GM23338 (cell line): Measurements from ENCODE around the gene TNNC1. TPM values are rescaled to one million over a fixed set of nuclear protein-coding genes. Genes with fewer than 3 reads are reported as not detected.

ENCODE experiments used
- ATAC-seq: fragments of 200-7000 bp; cut with Tn5 transposase; 3 replicates; pipeline ENCODE4 v1.9.1; 2020
- DNase-seq: peaks from one replicate; pipeline ENCODE4 v3.0.0-alpha.2; 2015; ENCODE audit warnings: low spot score
- H2AFZ ChIP-seq: fragments of 200-600 bp; sonication (generic); 2 replicates; pipeline ENCODE4 v1.8.0; 2016; ENCODE audit warnings: antibody characterized with exemption, mild to moderate bottlenecking, moderate library complexity
- H3F3A ChIP-seq: fragments of 200-600 bp; sonication (generic); replicated peaks from 2 replicates; pipeline ENCODE4 v1.8.0; 2017; ENCODE audit warnings: antibody characterized with exemption, mixed run types, low read depth
- H3K27ac ChIP-seq: fragments of 200-600 bp; sonication (generic); 2 replicates; pipeline ENCODE4 v1.6.1; 2016; ENCODE audit warnings: low read depth
- H3K27me3 ChIP-seq: fragments of 200-600 bp; sonication (generic); 2 replicates; pipeline ENCODE4 v1.8.0; 2016; ENCODE audit warnings: mild to moderate bottlenecking, mixed run types, moderate library complexity; ENCODE audit not compliant: insufficient read depth
- H3K36me3 ChIP-seq: fragments of 200-600 bp; sonication (generic); 2 replicates; pipeline ENCODE4 v1.8.0; 2016; ENCODE audit warnings: mild to moderate bottlenecking; ENCODE audit not compliant: insufficient read depth
- H3K4me1 ChIP-seq: fragments of 200-600 bp; sonication (generic); 2 replicates; pipeline ENCODE4 v1.8.0; 2016; ENCODE audit warnings: mild to moderate bottlenecking, moderate library complexity; ENCODE audit not compliant: insufficient read depth
- H3K4me2 ChIP-seq: fragments of 200-600 bp; sonication (generic); 2 replicates; pipeline ENCODE4 v1.7.1; 2017; ENCODE audit warnings: mixed run types
- H3K4me3 ChIP-seq: fragments of 200-600 bp; sonication (generic); 2 replicates; pipeline ENCODE4 v1.6.1; 2016; ENCODE audit warnings: mixed run types
- H3K79me2 ChIP-seq: fragments of 200-600 bp; sonication (generic); replicated peaks from 2 replicates; pipeline ENCODE4 v1.8.0; 2017; ENCODE audit warnings: mild to moderate bottlenecking; ENCODE audit not compliant: insufficient read depth
- H3K9me2 ChIP-seq: fragments of 200-600 bp; sonication (generic); 2 replicates; pipeline ENCODE4 v1.8.0; 2017; ENCODE audit not compliant: insufficient read depth
- H4K20me1 ChIP-seq: fragments of 200-600 bp; sonication (generic); replicated peaks from 2 replicates; pipeline ENCODE4 v1.8.0; 2017; ENCODE audit warnings: mild to moderate bottlenecking; ENCODE audit not compliant: insufficient read depth
- H3K27ac Mint-ChIP-seq: 2 replicates; pipeline ENCODE4 v1.8.0; 2020; ENCODE audit warnings: inconsistent platforms, mild to moderate bottlenecking, moderate library complexity, mixed read lengths
- H3K27me3 Mint-ChIP-seq: 3 replicates; pipeline ENCODE4 v1.8.0; 2022; ENCODE audit warnings: low read depth, mild to moderate bottlenecking, moderate library complexity, mixed read lengths, inconsistent platforms; ENCODE audit not compliant: insufficient read depth, poor library complexity
- H3K36me3 Mint-ChIP-seq: 3 replicates; pipeline ENCODE4 v1.8.0; 2021; ENCODE audit warnings: low read depth, mild to moderate bottlenecking, inconsistent platforms, moderate library complexity, mixed read lengths
- H3K4me1 Mint-ChIP-seq: 3 replicates; pipeline ENCODE4 v1.8.0; 2020; ENCODE audit warnings: mild to moderate bottlenecking, inconsistent platforms, mixed read lengths
- H3K4me3 Mint-ChIP-seq: 3 replicates; pipeline ENCODE4 v1.8.0; 2021; ENCODE audit warnings: moderate library complexity, mild to moderate bottlenecking, inconsistent platforms, mixed read lengths
- H3K9me3 Mint-ChIP-seq: 3 replicates; pipeline ENCODE4 v1.8.0; 2020; ENCODE audit warnings: moderate library complexity, mild to moderate bottlenecking, inconsistent platforms, mixed read lengths
- CTCF ChIP-seq, 2 experiments: fragments of 200-600 bp in 1 of 2; sonication (generic) in 1 of 2; conservative IDR thresholded peaks; 2 replicates each; pipeline versions ENCODE4 v1.5.1 to v1.6.1; 2016 to 2017; ENCODE audit warnings: antibody characterized with exemption in 2 of 2, low read depth in 2 of 2, mild to moderate bottlenecking in 2 of 2, moderate library complexity in 1 of 2
- ETS1 ChIP-seq: IDR thresholded peaks from 2 replicates; pipeline ENCODE4 v1.6.1; 2016; ENCODE audit warnings: antibody characterized with exemption
- JUNB ChIP-seq: IDR thresholded peaks from one replicate; pipeline ENCODE4 v1.6.1; 2016; ENCODE audit warnings: antibody characterized with exemption; ENCODE audit not compliant: unreplicated experiment
- NANOG ChIP-seq: IDR thresholded peaks from 2 replicates; pipeline ENCODE4 v1.6.1; 2016; ENCODE audit warnings: antibody characterized with exemption, borderline replicate concordance
- REST ChIP-seq: IDR thresholded peaks from one replicate; pipeline ENCODE4 v1.6.1; 2018; ENCODE audit warnings: antibody characterized with exemption; ENCODE audit not compliant: unreplicated experiment
- ZNF114 ChIP-seq: fragments of 250-450 bp; sonication (Bioruptor Pico); IDR thresholded peaks from 2 replicates; pipeline ENCODE4 v1.5.0; 2020; ENCODE audit warnings: mild to moderate bottlenecking, moderate library complexity
- ZNF331 ChIP-seq: fragments of 250-450 bp; sonication (Bioruptor Pico); IDR thresholded peaks from 2 replicates; pipeline ENCODE4 v1.5.0; 2020; ENCODE audit warnings: low read depth, mild to moderate bottlenecking, moderate library complexity
- ZNF462 ChIP-seq: fragments of 250-450 bp; sonication (Bioruptor Pico); IDR thresholded peaks from 2 replicates; pipeline ENCODE4 v1.5.0; 2020; ENCODE audit warnings: mild to moderate bottlenecking, moderate library complexity
- polyA plus RNA-seq: library from polyadenylated mRNA; unstranded; fragments of >200 nt; fragmentation: Nextera tagmentation; extraction: Ambion mirVana; gene quantifications from 2 replicates; pipeline ENCODE4 v1.2.1, GENCODE V29; 2016
- total RNA-seq: library from RNA; depleted of rRNA; stranded (reverse); fragments of >200 nt; shearing (Covaris generic); gene quantifications from 2 replicates; pipeline ENCODE4 v1.2.3, GENCODE V29; 2014

The TNNC1 gene
- total and polyA plus RNA-seq, 2 experiments from 2014 or later, result 6.5 to 6.9 TPM

- peaks cover 20% of the 10 kb centered on the region; the same call in 1 of the 2 replicates for H3K4me1 ChIP-seq
- Mint-ChIP-seq H3K4me3 (peak overlapping the region; percentile 88), H3K27ac (no peak overlapping the region), H3K9me3 (no peaks in the 10 kb centered on the region), H3K36me3 (peaks cover 28% of the 10 kb centered on the region), H3K27me3 (peaks cover 10% of the 10 kb centered on the region), H3K4me1 (peaks cover 37% of the 10 kb centered on the region)
- no peak for DNase-seq
- H3F3A ChIP-seq, result no peaks in the 10 kb centered on the region; the same call in 1 of the 2 replicates
- peaks cover 25% of the 10 kb centered on the region; the same call in 1 of the 2 replicates for H3K36me3 ChIP-seq
- no peaks in the 10 kb centered on the region for H3K9me2 ChIP-seq
- H3K4me2 ChIP-seq, result peak overlapping the region; percentile 91
- peaks cover 25% of the 10 kb centered on the region for H4K20me1 ChIP-seq
- ATAC-seq, result no peak
- no peak for TF ChIP-seq JUNB
- TF ChIP-seq ZNF114 (CRISPR knock-in tag), result no peak
- no peak for TF ChIP-seq CTCF (conservative IDR thresholded peaks at IDR 0.05; ENCODE audit: low read depth in 2 of 2)
- no peak for TF ChIP-seq ZNF331 (CRISPR knock-in tag)
- no peak for TF ChIP-seq ZNF462 (CRISPR knock-in tag)
- no peak for TF ChIP-seq REST
- no peak for TF ChIP-seq ETS1
- no peak for TF ChIP-seq NANOG
- peaks cover 34% of the 10 kb centered on the region for H3K79me2 ChIP-seq
- peak overlapping the region; percentile 96 for H2AFZ ChIP-seq
- H3K27ac ChIP-seq, result no peak overlapping the region
- H3K4me3 ChIP-seq, result peak overlapping the region; percentile 94
- H3K27me3 ChIP-seq, result no peaks in the 10 kb centered on the region
These were observed 1.1 kb upstream of the TNNC1 start for GRCh38 chr3:52454938-52455282.
